HG02884 (cell line): Measurements from ENCODE around the gene PPP4C.
"Not testable (repeated sequence)": the region's sequence is repeated elsewhere in the genome, so short reads cannot be mapped to it uniquely, and the experiment has no call there.

Source experiments
- ATAC-seq: cut with Tn5 transposase; IDR thresholded peaks from one replicate; pipeline ENCODE4 v1.9.1; 2021; ENCODE audit warnings: mild to moderate bottlenecking, moderate library complexity; ENCODE audit not compliant: unreplicated experiment

The PPP4C gene

DNA sequence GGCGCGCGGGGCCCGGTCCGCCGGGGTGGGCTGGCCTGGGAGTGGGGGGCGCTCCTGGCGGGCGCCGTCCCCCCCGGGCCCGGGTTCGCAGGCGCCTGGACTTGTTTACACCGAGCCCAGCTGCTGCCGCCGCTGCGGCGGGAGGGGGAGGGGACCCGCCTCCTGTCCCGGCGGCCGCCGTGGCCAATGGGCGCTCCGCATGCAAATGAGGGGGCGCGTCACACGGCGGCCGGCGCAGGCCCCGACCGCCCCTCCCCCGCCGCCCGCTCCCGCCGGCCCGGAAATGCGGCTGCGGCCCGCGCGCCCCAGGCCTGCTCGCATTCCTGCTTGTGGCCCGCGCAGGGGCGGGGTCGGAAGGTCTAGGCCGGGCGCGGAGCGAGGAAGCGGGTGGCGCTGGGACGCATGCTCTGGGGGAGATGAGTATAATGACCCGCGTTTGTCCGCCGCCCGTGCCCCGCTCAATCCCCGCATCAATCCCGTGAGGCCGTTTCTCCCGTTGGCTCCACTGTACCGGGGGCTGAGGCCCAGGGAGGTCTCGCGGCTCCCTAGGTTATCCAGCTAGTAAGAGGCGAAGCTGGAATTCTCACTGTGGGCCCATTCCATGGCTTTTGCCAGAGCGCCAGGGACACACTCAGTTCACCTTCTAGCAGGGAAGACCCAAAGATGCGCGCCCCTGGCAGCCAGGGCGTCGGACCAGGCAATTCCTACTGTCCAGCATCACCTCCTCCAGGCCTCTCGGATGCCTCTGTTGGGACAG is 20.5 kb downstream of the PPP4C start, which contains the start of gene YPEL3:
TSS of gene YPEL3 (minus strand) at position 109 of the 757 bp plus-strand sequence. CDS start 731 bp downstream, outside the sequence.
- ATAC-seq: no peak

- no peak for ATAC-seq
Measured at GRCh38 chr16:30096862-30097563, 21.2 kb downstream of the PPP4C start.

GRCh38 chr16:30104090-30104489 is 28.3 kb downstream of the PPP4C start:
- ATAC-seq: no peak

- no peak for ATAC-seq
Measured at GRCh38 chr16:30104492-30104891, 28.7 kb downstream of the PPP4C start.

DNA sequence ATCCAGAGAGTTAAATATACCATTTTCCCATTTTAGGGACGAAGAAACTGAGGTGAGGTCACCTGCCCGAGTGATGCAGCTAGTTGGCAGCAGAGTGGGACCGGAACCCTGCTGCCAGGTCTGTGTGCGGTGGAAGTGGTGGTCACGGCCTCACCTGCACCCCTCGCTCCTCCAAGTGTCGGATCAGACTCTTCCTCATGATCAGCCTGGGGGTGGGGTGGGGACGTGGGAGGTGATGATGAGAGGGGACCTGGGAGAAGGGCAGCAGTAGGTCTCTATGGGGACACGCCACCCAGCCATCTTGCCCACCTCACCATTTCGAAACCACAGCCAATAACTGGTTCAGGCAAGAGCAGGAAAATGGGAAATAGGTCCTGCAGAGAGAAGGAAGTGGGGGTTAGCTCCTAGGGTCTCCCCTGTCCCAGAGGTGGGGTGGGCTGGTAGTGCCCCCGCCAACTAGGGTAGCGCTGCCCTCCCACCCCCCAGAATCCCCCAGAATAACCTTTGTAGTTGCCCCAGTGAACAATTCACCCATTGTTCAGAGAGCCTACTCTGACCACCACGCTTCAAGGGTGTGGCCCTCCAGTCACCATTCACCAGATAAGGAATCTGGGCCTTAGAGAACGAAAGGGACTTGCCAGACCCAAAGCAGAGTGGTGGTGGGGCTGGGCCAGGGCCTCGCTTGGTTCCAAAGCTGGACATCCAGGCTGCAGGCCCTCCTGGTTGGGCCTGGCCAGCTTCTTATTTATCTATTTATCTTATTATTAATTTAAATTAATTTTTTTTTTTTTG is 32.5 kb downstream of the PPP4C start:
- ATAC-seq: no peak

- no peak for ATAC-seq
Measured at GRCh38 chr16:30110661-30111060, 34.9 kb downstream of the PPP4C start.

- ATAC-seq: no peak
Measured at GRCh38 chr16:30112197-30113030, 36.6 kb downstream of the PPP4C start.

DNA sequence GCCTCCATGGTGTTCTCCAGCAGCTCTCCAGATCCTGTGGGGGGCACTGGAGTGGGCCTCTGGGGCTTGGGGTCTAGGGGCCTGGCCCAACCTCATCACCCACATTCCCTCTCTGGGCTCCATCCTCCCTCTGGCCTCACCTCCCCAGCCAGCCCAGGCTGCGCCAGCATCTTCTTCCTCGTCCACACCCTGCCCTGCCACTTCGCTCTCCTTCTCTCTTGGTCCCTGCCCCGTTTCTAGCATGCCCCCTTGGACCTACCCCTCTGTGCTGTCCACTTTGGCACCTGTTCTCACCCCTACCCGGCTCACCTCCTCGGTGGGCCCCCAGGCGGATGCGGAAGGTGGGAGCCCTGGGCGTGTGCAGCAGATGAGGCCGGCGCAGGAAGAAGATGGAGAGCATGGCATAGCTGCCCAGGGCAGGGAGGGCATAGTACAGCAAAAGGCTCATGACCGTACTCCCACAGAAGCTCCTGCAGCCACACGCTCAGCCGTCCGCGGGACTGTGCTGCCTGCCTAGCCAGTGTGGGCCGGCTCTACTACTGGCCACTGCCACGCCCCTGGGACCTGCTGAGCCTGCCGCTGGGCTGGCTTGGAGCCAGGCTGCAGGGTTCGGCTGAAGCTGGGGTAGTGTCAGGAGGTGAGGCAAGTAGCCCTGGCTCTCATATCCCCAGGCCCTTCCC is 37.4 kb downstream of the PPP4C start, which contains the start of gene GDPD3:
TSS of gene GDPD3 (minus strand) at position 507 of the 680 bp plus-strand sequence. CDS start at position 448, 59 bp downstream.
- ATAC-seq: no peak

GRCh38 chr16:30113711-30114333 is 38.0 kb downstream of the PPP4C start:
- ATAC-seq: no peak

DNA sequence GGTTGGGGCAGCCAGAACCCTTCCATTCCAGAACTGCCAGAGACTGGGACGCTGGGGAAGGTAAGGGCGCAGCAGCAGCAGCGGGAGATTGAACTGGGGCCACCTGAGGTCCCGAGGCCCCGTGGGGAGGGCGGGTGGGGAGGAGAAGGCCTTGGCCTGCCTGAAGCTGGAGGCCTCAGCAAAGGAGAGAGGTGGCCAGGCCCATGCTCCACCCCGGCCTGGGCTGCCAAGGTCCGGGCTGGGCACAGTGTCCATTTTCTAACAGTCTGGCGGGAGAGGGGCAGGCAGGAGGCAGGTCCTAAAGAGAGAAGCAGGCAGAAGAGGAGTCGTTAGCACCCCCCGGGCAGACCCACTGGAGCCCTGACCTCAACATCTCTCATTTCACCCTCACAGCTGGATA is 38.6 kb downstream of the PPP4C start:
- ATAC-seq: no peak

GRCh38 chr16:30114833-30115232 is 39.0 kb downstream of the PPP4C start:
- not testable (repeated sequence) for ATAC-seq

GRCh38 chr16:30115238-30115637 is 39.4 kb downstream of the PPP4C start:
- ATAC-seq: no peak

- ATAC-seq: no peak
Measured at GRCh38 chr16:30116291-30117207, 40.8 kb downstream of the PPP4C start.

DNA sequence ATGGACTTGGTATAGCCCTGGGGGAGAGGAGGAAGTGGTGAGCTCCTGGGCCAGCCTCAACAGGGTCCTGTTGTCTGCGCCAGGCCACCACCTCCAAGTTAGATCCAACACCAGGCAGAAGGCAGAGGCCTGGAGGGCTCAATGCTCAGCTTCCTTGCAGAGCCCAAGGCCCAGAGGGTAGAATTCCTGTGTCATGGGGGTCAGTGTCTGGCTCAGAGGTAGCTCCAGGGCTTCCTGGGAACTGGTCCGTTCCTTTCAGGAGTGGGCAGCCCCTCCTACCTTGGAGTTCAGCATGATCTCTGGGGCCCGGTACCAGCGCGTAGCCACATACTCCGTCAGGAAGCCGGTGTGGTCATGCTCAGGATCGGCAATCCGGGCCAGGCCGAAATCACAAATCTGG is 42.0 kb downstream of the PPP4C start:
- ATAC-seq: no peak

DNA sequence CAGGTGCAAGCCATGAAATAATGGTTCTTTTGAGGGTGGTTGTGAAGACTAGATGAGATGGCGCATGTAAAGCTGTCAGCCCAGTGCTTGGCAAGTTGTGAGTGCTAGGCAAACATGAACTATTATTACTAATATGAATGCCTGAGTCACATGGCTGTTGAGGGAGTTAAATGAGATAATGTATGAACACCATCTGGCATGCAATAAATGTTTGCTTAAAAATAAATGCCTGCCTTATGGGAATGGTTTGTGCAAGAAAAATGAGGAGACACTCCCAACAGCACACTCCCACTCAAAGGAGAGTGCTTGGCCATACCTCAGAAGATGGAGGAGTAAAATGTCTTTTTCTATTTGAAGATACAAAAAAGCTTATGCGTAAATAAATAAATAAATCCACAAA is 43.6 kb downstream of the PPP4C start:
- no peak for ATAC-seq

DNA sequence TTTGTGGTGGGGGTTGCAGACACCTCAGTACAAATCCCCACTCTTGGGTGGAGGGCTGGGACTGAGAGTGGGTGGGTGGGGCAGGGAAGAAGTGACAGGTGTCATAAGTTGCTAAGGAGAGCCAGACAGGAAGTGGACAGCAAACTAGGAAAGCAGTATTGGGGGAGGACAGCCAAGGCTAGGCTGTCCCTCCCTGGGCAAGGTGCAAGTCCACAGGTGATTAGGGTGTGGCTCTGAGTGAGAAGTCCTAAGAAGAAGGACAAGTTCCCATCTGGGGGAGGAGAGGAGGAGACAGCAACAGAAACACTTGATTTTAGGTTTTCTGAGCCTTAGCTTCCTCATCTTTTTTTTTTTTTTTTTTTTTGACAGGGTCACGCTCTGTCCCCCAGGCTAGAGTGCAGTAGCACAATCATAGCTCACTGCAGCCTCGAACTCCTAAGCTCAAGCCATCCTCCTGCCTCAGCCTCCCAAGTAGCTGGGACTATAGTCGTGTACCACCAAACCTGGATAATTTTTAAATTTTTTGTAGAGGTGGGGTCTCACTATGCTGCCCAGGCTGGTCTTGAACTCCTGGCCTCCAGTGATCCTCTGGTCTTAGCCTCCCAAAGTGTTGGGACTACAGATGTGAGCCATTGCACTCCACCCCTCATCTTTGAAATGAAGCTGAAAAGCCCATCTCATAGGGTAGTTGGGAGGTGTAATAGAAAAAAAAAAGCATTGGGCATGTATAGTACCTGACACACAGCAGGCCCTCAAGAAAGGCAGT is 44.7 kb downstream of the PPP4C start:
- no peak for ATAC-seq

DNA sequence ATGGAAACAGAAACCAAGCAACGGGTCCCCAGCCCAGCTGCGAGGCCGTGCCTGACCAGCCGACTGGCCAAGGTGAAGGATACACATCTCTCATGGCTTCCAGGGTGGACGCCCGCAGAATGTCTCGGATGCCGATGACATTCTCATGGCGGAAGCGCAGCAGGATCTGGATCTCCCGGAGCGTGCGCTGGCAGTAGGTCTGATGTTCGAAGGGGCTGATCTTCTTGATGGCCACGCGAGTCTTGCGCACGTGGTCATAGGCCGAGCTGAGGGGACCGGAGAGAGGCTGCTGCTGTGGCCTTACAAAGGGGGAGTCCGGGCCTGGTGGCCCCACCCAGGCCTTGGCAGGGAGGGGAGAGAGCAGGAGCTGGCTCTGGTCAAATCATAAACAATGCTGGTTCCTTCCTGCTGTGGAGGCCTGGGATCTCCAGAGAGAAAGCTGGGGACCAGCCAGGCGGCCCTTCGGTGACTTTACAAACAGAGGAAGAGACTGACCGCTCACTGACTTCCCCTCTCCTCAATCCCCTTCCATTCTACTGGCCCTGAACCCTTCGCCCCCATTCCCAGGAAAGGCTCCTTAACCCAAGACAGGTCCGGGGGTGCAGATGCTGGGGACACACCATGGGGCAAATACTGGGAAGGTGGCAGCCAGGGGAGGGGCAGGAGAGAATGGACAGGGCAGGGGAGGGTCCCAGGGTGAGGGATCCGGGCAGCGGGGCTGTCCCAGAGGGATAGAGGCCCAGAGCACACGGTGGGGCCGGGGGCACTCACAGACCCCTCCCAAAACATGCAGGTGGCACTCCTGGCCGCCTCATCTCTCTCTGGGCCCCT is 46.2 kb downstream of the PPP4C start:
- ATAC-seq: no peak
